ENCODE measurements around the gene DHX36.
A peak's percentile ranks its signal among the peaks of the same experiment; 100 is the strongest.

DHX36 gene

GRCh38 chr3:154275965-154276364 is 48.3 kb downstream of the DHX36 start:
- DNase-seq = no peak

- no peak for DNase-seq
These were observed 49.0 kb downstream of the DHX36 start for GRCh38 chr3:154275292-154275691.

- DNase-seq = no peak
These were observed 49.9 kb downstream of the DHX36 start for GRCh38 chr3:154274348-154274747.

- no peak for DNase-seq
These were observed 50.9 kb downstream of the DHX36 start for GRCh38 chr3:154273381-154273780.

- DNase-seq = no peak
These were observed 69.8 kb downstream of the DHX36 start for GRCh38 chr3:154254527-154254926.

- peak; percentile 82 to 83 for DNase-seq
These were observed 71.3 kb downstream of the DHX36 start for GRCh38 chr3:154252759-154253638.

GRCh38 chr3:154251610-154252009 is 72.7 kb downstream of the DHX36 start:
- DNase-seq = no peak

- no peak for DNase-seq
These were observed 74.0 kb downstream of the DHX36 start for GRCh38 chr3:154250291-154250690.

GRCh38 chr3:154247806-154248415 is 76.4 kb downstream of the DHX36 start:
- DNase-seq = no peak

GRCh38 chr3:154244644-154245043 is 79.6 kb downstream of the DHX36 start:
- no peak for DNase-seq

- DNase-seq = no peak
These were observed 80.9 kb downstream of the DHX36 start for GRCh38 chr3:154243353-154243752.

GRCh38 chr3:154242766-154243165 is 81.5 kb downstream of the DHX36 start:
- DNase-seq = no peak

- no peak for DNase-seq
These were observed 82.8 kb downstream of the DHX36 start for GRCh38 chr3:154241496-154241895.

- DNase-seq = no peak
These were observed 84.1 kb downstream of the DHX36 start for GRCh38 chr3:154240235-154240634.

- DNase-seq = no peak
These were observed 88.0 kb downstream of the DHX36 start for GRCh38 chr3:154236331-154236730.

- no peak for DNase-seq
These were observed 89.0 kb downstream of the DHX36 start for GRCh38 chr3:154235330-154235729.

- DNase-seq = no peak
These were observed 95.1 kb downstream of the DHX36 start for GRCh38 chr3:154229217-154229590.

GRCh38 chr3:154228561-154229216 is 95.6 kb downstream of the DHX36 start:
- DNase-seq = no peak

GRCh38 chr3:154227531-154227930 is 96.8 kb downstream of the DHX36 start:
- no peak for DNase-seq

- DNase-seq = no peak
These were observed 98.8 kb downstream of the DHX36 start for GRCh38 chr3:154225536-154225935.

GRCh38 chr3:154224866-154225265 is 99.4 kb downstream of the DHX36 start:
- no peak for DNase-seq

GRCh38 chr3:154224366-154224765 is 99.9 kb downstream of the DHX36 start:
- no peak for DNase-seq

GRCh38 chr3:154223519-154223918 is 100.8 kb downstream of the DHX36 start:
- DNase-seq = no peak

Measured in activated T-cell treated with anti-CD3 and anti-CD28 coated beads, Interleukin-2, amount 50 U/mL, for 48 hours (primary cell).